Stimulated activated naive CD8-positive, alpha-beta T cell treated with anti-CD3 and anti-CD28 coated beads, Interleukin-15, amount 100 ng/mL, for 72 hours (primary cell): ENCODE measurements around the gene MSH6.
"Not testable (repeated sequence)": the region's sequence is repeated elsewhere in the genome, so short reads cannot be mapped to it uniquely, and the experiment has no call there.

Source experiments
- ATAC-seq: fragments of 150-1000 bp; cut with Tn5 transposase; 2 replicates; pipeline ENCODE4 v1.10.0; 2021; ENCODE audit warnings: mild to moderate bottlenecking, moderate library complexity
- DNase-seq, 2 donors: peaks; one replicate each; pipeline ENCODE4 v3.0.0; 2021 to 2022
- H3K27ac Mint-ChIP-seq, 2 donors: one replicate each; pipeline ENCODE4 v1.8.0; 2022; ENCODE audit warnings: mild to moderate bottlenecking in 2 of 2, mixed read lengths in 2 of 2, moderate library complexity in 2 of 2
- H3K27me3 Mint-ChIP-seq: one replicate; pipeline ENCODE4 v1.8.0; 2022; ENCODE audit warnings: mixed read lengths
- H3K4me1 Mint-ChIP-seq: one replicate; pipeline ENCODE4 v1.8.0; 2022; ENCODE audit warnings: mild to moderate bottlenecking, mixed read lengths
- H3K4me3 Mint-ChIP-seq, 2 donors: one replicate each; pipeline ENCODE4 v1.8.0; 2022; ENCODE audit warnings: mild to moderate bottlenecking in 2 of 2, mixed read lengths in 2 of 2, moderate library complexity in 1 of 2
- H3K9me3 Mint-ChIP-seq, 2 donors: one replicate each; pipeline ENCODE4 v1.8.0; 2022; ENCODE audit warnings: mixed read lengths in 2 of 2

Gene MSH6

GRCh38 chr2:47808614-47809013 is 25.7 kb downstream of the MSH6 start:
- ATAC-seq (no peak), DNase-seq (no peak)
- H3K9me3 Mint-ChIP-seq: peaks cover 0 to 1% of the 10 kb centered on the region in 2 donors
- no peaks in the 10 kb centered on the region for H3K27me3 Mint-ChIP-seq
- no peak overlapping the region for H3K4me3 Mint-ChIP-seq
- H3K4me1 Mint-ChIP-seq: peaks cover 30% of the 10 kb centered on the region
- H3K27ac Mint-ChIP-seq: no peak overlapping the region

- Mint-ChIP-seq H3K27me3 (no peaks in the 10 kb centered on the region), H3K4me1 (peaks cover 30% of the 10 kb centered on the region), H3K4me3 (no peak overlapping the region), H3K9me3 (no peaks in the 10 kb centered on the region), H3K27ac (no peak overlapping the region)
- no peak for DNase-seq
- ATAC-seq: no peak
These were observed 27.0 kb downstream of the MSH6 start for GRCh38 chr2:47809903-47810302.

DNA sequence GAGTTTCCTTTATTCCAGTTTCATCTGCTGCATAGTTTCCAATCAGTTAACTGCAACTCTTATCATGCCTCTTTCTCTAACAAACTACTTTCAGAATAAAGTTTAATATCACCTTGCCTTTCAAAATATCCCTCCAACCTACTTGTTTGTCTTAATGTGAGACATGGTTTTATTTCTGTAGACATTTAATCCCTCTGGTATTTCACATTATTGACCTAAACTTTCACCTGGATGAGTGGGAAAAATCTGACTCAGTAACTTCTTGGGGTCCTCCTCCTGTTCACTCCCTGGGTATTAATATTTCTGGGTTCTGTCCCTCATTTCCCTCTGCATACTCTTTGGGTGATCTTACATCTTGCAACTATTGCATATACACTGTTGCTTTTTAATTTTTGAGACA is 27.9 kb downstream of the MSH6 start:
- Mint-ChIP-seq H3K27ac (peak overlapping the region; percentile 50 to 72), H3K4me3 (no peak overlapping the region), H3K27me3 (no peaks in the 10 kb centered on the region), H3K9me3 (no peaks in the 10 kb centered on the region), H3K4me1 (peaks cover 30% of the 10 kb centered on the region)
- DNase-seq (no peak), ATAC-seq (no peak)

DNA sequence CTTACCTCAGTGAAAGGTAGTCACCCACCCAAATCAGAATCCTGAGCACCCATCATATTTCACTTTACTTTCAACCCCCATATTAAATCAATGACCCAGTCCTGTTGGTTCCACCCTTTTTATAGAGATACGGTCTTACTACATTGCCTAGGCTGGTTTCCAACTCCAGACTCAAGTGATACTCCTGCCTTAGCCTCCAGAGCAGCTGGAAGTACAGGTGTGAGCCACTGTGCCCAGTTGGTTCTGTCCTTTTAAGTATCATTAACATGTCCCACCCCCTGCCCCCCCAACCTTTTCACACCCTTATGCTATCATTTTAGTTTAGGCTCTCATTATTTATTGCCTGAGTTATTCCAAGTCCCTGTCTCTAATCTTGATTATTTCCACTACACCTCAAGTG is 28.7 kb downstream of the MSH6 start:
- peaks cover 30% of the 10 kb centered on the region for H3K4me1 Mint-ChIP-seq
- peak overlapping the region; percentile 3 to 10 for H3K27ac Mint-ChIP-seq
- no peaks in the 10 kb centered on the region for H3K27me3 Mint-ChIP-seq
- ATAC-seq: no peak
- DNase-seq: no peak
- H3K9me3 Mint-ChIP-seq: no peaks in the 10 kb centered on the region
- no peak overlapping the region for H3K4me3 Mint-ChIP-seq

DNA sequence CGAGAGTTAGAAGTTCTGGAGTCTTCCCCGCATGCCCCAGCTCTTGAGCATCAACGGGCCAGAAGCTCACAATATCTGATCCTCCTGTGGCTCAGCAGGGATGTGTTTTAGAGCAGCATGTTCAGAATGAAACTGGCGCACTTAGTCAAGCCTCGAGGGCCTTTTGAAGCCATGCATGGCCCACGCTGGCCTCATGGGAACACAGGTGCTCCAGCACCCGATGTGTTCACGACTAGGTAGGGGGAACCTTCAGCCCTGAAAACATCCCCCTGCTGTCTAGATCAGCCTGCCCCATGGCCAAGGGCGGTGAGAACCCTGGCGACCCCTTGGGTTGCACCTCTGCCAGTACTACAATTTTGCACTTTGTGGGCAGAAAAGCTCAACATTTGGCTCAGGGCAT is 32.8 kb downstream of the MSH6 start:
- DNase-seq (no peak), ATAC-seq (peak; percentile 26)
- Mint-ChIP-seq H3K4me1 (peaks cover 16% of the 10 kb centered on the region), H3K4me3 (no peak overlapping the region), H3K27ac (no peak overlapping the region), H3K9me3 (no peaks in the 10 kb centered on the region), H3K27me3 (no peaks in the 10 kb centered on the region)

- Mint-ChIP-seq H3K27ac (peak overlapping the region in 1 of 2 donors; percentile 80), H3K4me1 (no peaks in the 10 kb centered on the region), H3K4me3 (no peak overlapping the region), H3K27me3 (no peaks in the 10 kb centered on the region), H3K9me3 (no peaks in the 10 kb centered on the region)
- ATAC-seq (no peak), DNase-seq (no peak)
These were observed 35.8 kb downstream of the MSH6 start for GRCh38 chr2:47818777-47819176.

DNA sequence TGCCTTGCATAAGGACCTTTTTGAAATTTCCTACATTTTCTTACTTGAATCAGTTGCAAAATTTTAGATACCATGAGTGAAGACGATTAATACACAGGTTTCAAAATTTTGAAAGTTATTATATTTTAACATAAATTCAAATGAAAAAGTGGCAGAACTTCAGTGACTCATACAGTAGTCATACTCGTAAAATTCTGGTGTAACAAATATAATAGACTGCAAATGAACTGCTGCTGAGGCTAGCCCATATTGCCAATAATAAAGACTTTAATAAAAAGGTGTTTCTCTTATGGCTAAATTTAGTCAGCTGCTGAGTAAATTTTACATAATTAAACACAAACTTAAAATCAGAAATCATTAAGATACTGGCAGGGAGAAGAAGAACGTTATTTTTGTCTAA is 36.9 kb downstream of the MSH6 start:
- DNase-seq: no peak
- H3K9me3 Mint-ChIP-seq: no peaks in the 10 kb centered on the region
- no peak for ATAC-seq
- no peaks in the 10 kb centered on the region for H3K27me3 Mint-ChIP-seq
- no peak overlapping the region for H3K27ac Mint-ChIP-seq
- no peak overlapping the region for H3K4me3 Mint-ChIP-seq
- no peaks in the 10 kb centered on the region for H3K4me1 Mint-ChIP-seq

DNA sequence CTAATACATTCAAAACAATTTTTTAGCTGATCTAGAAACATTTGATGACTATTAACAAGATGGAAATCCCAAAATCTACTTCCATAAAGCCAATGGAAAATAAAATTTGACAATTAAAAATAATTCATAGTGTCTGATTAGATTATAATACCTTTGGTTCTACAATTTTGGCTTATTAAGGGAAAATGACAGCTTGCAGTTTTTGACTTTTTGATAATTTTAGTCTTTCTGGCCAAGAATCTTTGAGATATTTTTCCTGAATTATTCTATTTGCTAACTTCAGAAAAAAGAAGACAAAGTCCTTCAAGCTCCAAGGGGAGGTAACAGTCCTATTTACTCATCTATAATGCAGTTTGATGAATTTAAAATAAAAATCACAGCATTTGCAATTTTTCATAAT is 39.6 kb downstream of the MSH6 start:
- Mint-ChIP-seq H3K4me1 (no peaks in the 10 kb centered on the region), H3K9me3 (no peaks in the 10 kb centered on the region), H3K27ac (no peak overlapping the region), H3K27me3 (no peaks in the 10 kb centered on the region), H3K4me3 (no peak overlapping the region)
- no peak for ATAC-seq
- no peak for DNase-seq

GRCh38 chr2:47833516-47833968 is 50.6 kb downstream of the MSH6 start:
- ATAC-seq (no peak), DNase-seq (no peak)
- Mint-ChIP-seq H3K27me3 (no peaks in the 10 kb centered on the region), H3K27ac (no peak overlapping the region), H3K9me3 (no peaks in the 10 kb centered on the region), H3K4me1 (no peaks in the 10 kb centered on the region), H3K4me3 (no peak overlapping the region)

GRCh38 chr2:47838249-47838648 is 55.3 kb downstream of the MSH6 start:
- H3K27ac Mint-ChIP-seq: no peak overlapping the region
- ATAC-seq (no peak), DNase-seq (no peak)
- H3K4me3 Mint-ChIP-seq: no peak overlapping the region
- H3K27me3 Mint-ChIP-seq: no peaks in the 10 kb centered on the region
- H3K9me3 Mint-ChIP-seq: no peaks in the 10 kb centered on the region
- H3K4me1 Mint-ChIP-seq: peaks cover 7% of the 10 kb centered on the region

DNA sequence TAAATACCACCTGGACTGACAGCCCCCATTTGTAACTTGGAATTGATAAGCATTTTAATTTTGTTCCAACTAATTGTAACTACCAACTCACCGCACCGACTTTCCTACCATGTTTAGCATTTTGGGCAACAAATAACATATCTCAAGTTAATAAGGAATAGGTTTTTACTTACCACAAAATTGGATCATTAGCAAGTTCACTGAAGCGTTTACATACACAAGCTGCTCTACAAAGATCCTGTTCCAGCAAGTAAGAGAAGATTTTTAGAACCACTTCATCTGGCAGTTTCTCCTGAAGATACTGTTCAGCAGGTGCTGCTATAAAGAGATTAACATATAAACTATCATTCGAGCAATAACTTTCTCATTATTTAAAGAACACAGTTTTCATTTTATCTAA is 55.7 kb downstream of the MSH6 start:
- H3K27me3 Mint-ChIP-seq: no peaks in the 10 kb centered on the region
- H3K4me1 Mint-ChIP-seq: peaks cover 10% of the 10 kb centered on the region
- DNase-seq (no peak), ATAC-seq (no peak)
- no peak overlapping the region for H3K27ac Mint-ChIP-seq
- no peaks in the 10 kb centered on the region for H3K9me3 Mint-ChIP-seq
- no peak overlapping the region for H3K4me3 Mint-ChIP-seq

DNA sequence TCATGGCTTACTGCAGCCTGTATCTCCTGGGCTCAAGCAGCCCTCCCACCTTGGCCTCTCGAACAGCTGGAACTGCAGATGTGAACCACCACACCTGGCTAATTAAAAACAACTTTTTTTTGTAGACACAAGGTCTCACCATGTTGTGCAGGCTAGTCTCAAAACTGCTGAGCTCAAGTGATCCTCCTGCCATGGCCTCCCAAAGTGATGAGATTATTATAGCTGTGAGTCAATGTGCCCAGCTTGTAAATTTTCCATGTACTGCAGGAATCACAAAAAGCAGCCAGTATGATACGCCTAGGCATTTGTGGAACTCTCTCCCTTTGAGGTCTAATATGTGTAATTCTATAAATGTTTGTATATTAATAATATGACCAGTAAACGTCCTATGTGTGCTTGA is 59.9 kb downstream of the MSH6 start:
- H3K27me3 Mint-ChIP-seq: no peaks in the 10 kb centered on the region
- H3K4me1 Mint-ChIP-seq: peaks cover 27% of the 10 kb centered on the region
- DNase-seq: no peak
- no peak for ATAC-seq
- H3K9me3 Mint-ChIP-seq: no peaks in the 10 kb centered on the region
- H3K4me3 Mint-ChIP-seq: no peak overlapping the region
- peak overlapping the region; percentile 42 to 57 for H3K27ac Mint-ChIP-seq

DNA sequence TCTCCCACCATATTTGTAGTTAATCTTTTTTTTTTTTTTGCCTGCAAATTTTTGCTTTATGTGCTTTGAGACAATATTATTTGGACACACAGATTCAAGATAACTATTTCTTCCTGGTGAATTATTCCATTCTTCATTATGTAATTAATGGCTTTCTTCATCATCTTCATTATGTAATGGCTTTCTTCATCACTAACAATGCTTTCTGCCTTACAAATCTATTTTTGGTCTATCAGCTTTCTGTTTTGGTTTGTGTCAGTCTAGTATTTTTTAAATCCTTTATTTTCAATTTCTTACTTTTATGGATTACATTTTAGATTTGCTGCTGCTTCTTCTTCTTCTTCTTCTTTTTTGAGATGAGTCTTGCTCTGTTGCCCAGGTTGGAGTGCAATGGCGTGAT is 60.5 kb downstream of the MSH6 start:
- DNase-seq (no peak), ATAC-seq (no peak)
- H3K27me3 Mint-ChIP-seq: no peaks in the 10 kb centered on the region
- H3K4me1 Mint-ChIP-seq: peaks cover 32% of the 10 kb centered on the region
- H3K27ac Mint-ChIP-seq: peak overlapping the region in 1 of 2 donors; percentile 56
- no peaks in the 10 kb centered on the region for H3K9me3 Mint-ChIP-seq
- no peak overlapping the region for H3K4me3 Mint-ChIP-seq

GRCh38 chr2:47844162-47844561 is 61.2 kb downstream of the MSH6 start:
- Mint-ChIP-seq H3K27me3 (no peaks in the 10 kb centered on the region), H3K4me3 (no peak overlapping the region), H3K9me3 (no peaks in the 10 kb centered on the region), H3K27ac (peak overlapping the region in 1 of 2 donors; percentile 3), H3K4me1 (peaks cover 32% of the 10 kb centered on the region)
- ATAC-seq: no peak
- no peak for DNase-seq

- H3K4me3 Mint-ChIP-seq: no peak overlapping the region
- no peak overlapping the region for H3K27ac Mint-ChIP-seq
- H3K27me3 Mint-ChIP-seq: no peaks in the 10 kb centered on the region
- H3K4me1 Mint-ChIP-seq: peaks cover 30% of the 10 kb centered on the region
- DNase-seq: no peak
- no peaks in the 10 kb centered on the region for H3K9me3 Mint-ChIP-seq
- no peak for ATAC-seq
These were observed 66.4 kb downstream of the MSH6 start for GRCh38 chr2:47849368-47849767.

DNA sequence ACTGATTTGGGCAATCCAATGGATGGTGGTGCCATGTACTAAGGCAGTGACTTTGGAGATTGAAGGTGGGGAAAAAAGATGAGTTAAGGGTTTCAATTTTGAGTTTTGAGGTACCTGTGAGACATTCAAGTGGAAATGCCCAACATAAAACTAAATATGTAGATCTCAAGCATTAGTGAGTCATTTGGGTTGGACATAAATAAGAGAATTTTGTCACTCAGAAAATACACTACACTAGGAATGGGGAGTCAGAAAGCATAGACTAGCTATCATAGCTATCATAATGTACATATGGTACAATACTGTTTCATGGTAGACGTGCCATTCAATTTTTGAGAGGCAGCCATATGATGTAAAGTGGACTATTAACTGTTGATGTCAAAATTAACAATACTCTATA is 67.3 kb downstream of the MSH6 start:
- no peak for DNase-seq
- Mint-ChIP-seq H3K4me3 (no peak overlapping the region), H3K27ac (no peak overlapping the region), H3K27me3 (no peaks in the 10 kb centered on the region), H3K9me3 (no peaks in the 10 kb centered on the region), H3K4me1 (peaks cover 24% of the 10 kb centered on the region)
- no peak for ATAC-seq

GRCh38 chr2:47853067-47853777 is 70.3 kb downstream of the MSH6 start:
- not testable (repeated sequence) for DNase-seq, H3K9me3 Mint-ChIP-seq, H3K27me3 Mint-ChIP-seq, H3K27ac Mint-ChIP-seq, H3K4me3 Mint-ChIP-seq, ATAC-seq
- peaks cover 39% of the 10 kb centered on the region for H3K4me1 Mint-ChIP-seq
